GF-D8 (cell line): ENCODE measurements around the gene CELF4.

Experiments
- DNase-seq: peaks from one replicate; lab custom pipeline; 2025; lab: John Stamatoyannopoulos, UW

Gene CELF4

GRCh38 chr18:37438417-37439180, 127.0 kb downstream of the CELF4 start:
- DNase-seq = no peak

- DNase-seq = no peak
These were observed 129.6 kb downstream of the CELF4 start for GRCh38 chr18:37435996-37436395.

- no peak for DNase-seq
These were observed 130.3 kb downstream of the CELF4 start for GRCh38 chr18:37435150-37435867.

DNA sequence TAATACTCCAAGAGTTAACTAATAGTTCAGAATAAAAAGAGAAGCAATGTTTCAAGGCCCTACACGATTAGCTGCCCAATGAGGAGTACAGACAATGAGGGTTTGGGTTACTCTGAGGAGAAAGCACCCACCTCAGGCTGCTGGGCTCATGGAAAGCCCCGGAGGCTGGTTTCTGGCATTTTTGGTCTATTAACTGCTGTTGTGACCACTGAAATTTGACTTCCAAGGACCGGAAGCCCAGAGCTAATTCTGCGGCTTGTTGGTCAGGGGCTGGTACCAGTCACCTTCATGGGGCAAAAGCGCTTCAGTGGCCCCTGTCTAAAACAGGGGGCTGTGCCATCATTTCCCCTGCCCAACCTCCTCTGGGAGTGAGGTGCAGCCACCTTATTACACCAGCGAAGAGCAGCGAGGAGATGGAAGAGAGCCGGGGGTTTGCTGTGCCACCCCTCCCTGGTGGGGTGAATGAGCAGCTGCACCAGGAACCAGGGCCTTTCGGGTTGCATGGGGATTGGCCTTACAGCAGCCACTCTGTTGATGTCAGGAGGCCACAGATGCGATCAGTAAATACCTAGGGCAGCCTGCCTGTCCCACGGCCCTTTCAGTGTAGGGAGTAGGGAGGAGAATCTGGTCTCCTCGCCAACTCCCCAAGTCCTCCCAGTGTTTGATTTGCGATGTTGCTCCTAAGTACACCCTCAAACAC, 131.3 kb downstream of the CELF4 start:
- DNase-seq = no peak

- no peak for DNase-seq
These were observed 133.0 kb downstream of the CELF4 start for GRCh38 chr18:37432436-37433195.

- DNase-seq = no peak
These were observed 135.1 kb downstream of the CELF4 start for GRCh38 chr18:37430357-37431076.

DNA sequence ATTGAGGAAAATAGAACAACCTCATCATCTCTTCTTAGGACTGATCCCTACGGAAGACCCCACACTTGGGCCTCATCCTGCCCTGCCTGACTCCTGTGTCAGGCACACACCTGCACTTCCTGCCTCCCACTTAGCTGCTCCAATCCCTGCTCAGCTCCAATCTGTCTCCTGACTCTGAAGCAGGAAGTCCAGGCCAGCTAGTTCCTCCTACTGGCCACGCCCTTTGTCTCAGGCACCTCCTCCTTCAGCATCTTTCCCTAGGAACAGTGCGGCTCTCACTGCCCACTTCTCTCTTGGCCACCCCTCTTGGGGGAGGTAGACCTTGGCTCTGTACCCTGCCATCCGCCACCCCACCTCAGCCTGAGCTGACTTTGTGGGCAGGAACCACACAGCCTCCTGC, 135.8 kb downstream of the CELF4 start:
- no peak for DNase-seq

DNA sequence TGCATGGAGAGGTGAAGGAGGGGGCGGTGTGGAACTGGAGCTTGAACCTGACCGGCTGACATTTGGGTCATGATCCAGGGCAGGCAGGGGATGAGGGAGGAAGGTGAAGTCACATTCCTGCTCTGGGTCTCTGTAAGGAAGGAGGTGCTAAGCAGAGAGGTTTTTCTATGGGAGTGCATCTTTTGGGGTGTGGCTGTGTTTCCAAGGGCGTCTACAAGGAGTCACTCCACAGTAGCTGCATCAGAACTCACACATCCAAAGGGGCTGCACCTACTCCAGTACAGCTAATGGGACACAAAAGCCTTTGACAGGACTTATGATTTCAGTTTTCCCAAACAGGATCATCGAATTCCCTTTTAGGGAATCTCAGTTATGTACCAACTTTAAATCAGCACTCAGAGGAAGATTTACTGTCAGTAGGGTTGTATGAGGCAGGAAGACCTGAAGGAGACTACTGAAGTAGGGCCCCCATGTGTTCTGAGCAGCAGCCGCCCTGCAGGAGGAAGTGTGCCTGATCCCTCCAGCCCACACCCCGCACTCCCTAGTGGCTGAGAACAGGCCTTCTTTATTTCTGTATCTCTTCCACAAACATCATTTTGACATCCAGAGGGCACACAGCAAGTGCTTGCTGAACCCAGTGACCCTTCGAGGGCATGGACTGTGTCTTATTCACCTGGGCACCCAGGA, 137.2 kb downstream of the CELF4 start:
- DNase-seq = no peak

DNA sequence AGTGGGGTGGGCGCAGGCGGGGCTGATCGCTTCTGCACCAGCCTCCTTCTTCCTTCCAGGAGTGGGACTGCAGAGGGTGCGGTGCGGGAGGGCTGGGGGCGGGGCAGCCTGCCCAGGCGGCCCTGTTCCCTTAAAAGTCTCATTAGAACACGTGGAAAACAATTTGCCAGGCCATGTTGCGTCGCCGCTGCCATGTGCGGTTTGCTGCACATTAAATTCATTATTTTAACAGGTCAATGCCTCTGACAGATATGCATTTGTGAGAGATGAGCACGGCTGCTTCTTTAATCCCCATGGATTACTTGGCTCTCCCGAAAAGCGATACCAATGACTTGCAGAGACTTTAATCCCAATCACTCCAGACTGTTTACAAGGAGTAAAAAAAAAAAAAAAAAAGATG, 139.0 kb downstream of the CELF4 start:
- DNase-seq = no peak

- no peak for DNase-seq
These were observed 140.4 kb downstream of the CELF4 start for GRCh38 chr18:37425222-37425621.

DNA sequence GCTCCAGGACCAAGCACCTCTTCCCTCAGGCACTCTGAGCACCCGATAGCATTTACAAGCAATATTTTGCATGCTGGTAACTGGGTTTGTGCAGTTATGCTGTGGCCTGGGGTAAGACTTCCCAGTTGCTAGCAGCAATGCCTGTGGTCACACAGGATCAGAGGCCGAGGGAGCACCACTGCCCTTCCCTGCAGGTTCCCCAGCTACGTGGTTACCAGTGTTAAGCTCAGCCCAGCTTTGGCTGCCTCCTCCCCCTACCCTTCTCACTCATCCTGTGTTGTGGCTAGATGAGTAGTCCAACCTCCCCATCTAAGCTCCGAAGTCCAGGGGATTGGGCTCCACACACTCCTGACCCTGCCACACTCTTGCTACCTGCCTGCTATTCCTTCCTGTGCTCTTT, 141.1 kb downstream of the CELF4 start:
- DNase-seq = no peak

DNA sequence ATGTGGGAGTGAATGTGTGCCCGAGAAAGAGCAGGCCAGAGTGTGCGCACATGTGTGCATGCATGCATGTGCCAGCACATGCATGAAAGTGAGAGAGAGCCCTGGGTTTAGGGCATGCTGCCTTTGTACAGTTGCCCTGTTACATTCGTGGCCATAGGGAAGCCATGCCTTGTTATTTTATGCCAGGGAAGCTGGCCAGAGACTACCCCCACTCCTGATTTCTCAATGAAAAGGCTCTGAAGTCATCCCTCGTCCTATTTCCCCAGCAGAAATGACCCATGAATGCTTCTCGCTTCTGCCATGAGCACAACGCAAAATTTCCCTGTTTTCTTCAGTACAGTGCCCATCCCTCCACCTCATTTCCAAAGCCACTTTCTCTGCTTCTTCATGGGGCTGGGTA, 143.0 kb downstream of the CELF4 start:
- no peak for DNase-seq

GRCh38 chr18:37422116-37422515, 143.5 kb downstream of the CELF4 start:
- no peak for DNase-seq

DNA sequence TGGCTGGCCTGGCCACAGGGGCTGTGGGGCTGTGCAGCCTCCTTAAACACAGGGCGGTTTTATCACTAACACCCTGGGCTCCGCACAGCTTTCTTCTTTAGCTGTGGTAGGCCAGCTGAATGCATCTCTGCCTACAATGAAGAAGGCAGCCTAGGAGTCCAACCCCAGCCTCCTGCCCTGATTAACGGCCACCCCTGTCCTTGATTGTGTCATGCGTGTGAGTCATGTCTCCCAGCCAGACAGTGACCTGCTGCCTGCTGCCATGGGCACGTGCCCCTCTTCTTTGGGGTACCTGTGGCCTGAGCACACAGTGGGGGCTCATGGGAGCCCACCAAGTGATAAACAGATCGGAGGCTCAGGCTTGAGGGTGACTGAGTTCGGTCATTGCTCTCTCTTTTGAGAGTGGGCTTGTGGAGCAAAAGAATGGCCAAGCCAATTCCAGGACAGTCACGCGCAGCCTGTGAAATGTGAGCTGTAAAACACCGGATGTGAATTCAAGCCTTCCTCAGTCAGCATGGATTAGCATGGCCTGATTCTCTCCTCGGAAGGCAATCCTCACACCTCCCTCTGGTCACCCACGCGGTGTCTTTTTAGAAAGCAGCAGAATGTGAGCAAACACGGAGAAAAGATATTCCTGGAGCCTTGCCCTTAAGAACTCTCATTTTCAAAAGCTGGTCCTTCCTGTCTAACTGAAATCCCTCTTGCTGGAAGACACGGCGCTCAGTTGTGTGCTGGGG, 144.1 kb downstream of the CELF4 start:
- no peak for DNase-seq

DNA sequence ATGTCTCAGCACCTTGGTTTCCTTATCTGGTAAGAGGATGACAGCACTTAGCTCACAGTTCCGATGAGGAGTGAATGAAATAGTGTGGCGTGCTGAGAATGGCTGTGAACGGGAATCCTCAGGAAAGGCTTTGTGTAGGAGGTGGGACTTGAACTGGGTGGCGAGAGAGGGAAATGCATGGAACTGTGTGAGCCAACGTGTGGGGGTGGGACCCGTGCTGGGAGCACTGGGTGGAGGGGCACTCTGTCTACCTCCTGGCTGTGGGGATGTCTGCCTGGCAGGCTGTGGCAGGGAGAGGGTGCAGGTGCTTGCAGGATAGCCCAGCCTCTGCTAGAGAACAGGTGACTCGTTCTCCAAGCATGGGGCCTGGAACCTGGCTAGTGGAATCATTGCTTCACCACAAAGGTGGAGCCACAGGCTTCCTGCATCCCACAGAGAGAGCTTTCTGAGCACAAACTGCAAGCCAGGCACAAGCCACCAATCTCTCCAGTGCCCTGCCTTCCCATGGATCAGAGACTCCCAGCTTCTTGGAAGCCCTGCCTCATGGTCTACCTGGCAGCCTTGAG, 145.2 kb downstream of the CELF4 start:
- no peak for DNase-seq

GRCh38 chr18:37419866-37420265, 145.7 kb downstream of the CELF4 start:
- no peak for DNase-seq

- no peak for DNase-seq
These were observed 146.3 kb downstream of the CELF4 start for GRCh38 chr18:37419315-37419714.

DNA sequence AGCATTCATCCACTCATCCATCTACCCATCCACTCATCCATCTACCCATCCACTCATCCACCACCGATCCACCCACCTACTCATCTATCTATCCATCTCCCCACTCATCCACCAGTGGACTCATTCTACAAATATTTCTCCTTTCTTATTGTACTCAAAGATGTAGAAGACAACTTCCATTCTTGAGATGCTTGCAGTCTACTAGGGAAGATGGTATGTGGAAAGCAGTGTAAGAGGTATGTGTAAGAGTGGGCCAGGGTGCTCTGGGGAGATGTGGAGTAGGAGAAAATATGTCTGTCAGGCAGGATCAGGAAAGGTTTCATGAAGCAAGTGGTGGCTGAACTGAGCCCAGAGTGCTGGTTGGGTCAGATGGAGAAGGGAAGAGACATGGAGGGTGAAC, 150.8 kb downstream of the CELF4 start:
- no peak for DNase-seq

DNA sequence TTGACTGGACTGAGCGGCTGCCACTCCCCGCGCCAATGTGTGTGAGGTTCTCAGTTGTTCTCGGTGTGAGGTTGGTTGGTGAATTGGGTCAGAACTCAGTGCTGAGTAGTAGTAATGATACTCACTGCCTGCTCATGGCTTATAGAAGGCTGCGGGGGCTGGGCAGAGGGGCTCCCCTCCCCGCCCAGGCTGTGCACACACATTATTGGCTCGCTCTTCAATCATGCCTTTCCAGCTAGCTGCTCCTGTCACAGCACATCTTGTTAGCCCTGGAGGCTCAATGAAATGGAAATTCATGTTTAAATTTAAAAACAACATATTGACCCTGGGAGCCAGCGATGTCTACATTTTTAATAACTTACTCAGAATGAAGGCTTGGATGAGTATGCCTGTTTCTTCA, 152.8 kb downstream of the CELF4 start:
- DNase-seq = no peak

- DNase-seq = no peak
These were observed 153.3 kb downstream of the CELF4 start for GRCh38 chr18:37412333-37412732.
